Measurements from ENCODE around the gene ZBED4.

DNA sequence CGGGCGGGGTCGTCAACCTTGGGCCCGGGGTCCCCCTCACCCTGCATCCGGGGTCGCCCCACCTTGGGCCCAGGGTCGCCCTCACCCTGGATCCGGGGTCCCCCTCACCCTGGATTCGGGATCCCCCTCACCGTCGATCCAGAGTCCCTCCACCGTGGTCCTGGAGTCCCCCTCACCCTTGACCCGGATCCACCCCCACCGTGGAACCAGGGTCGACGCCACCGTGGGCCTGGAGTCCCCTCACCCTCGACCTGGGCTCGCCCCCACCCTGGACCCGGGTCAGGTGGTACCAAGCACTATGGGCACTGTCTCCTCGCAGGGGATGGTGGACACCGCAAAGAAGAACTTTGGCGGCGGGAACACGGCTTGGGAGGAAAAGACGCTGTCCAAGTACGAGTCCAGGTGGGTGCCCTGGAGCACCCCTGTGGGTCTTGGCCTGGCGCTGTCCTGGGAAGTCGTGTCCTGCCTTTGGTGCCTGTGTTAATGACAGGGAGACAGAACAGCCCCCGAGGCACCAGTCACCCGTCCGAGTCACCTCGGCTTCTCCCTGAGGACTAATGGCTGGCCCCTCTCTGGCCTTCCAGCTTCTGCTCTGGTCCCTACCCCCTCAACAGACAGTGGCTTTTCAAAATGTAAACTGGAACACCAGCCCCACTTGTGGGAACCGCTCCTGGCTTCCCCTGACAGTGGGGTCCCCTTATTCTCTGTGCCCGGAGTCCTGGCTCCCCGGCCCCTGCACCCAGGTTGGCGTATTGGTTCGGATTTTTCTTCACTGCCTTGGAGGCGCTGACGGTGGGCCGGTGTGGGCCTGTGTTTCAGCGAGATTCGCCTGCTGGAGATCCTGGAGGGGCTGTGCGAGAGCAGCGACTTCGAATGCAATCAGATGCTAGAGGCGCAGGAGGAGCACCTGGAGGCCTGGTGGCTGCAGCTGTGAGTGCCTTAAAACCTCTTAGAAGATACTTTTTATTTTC is 65.6 kb downstream of the ZBED4 start:
- TF ChIP-seq POLR2AphosphoS5 (IDR thresholded peaks at IDR 0.05; ENCODE audit: low read depth, low read length) (no peak), TAF1 (IDR thresholded peaks at IDR 0.05; ENCODE audit: borderline replicate concordance, low read depth, low read length) (no peak), POLR2A (IDR thresholded peaks at IDR 0.05; ENCODE audit: low read depth, low read length) (no peak)
